Measurements from ENCODE around the gene NDRG4. TPM values are rescaled to one million over a fixed set of nuclear protein-coding genes. Genes with fewer than 3 reads are reported as not detected.

NDRG4 gene
- total and polyA plus RNA-seq, 2 experiments from 2014 or later: 3.4 to 7.1 TPM

DNA sequence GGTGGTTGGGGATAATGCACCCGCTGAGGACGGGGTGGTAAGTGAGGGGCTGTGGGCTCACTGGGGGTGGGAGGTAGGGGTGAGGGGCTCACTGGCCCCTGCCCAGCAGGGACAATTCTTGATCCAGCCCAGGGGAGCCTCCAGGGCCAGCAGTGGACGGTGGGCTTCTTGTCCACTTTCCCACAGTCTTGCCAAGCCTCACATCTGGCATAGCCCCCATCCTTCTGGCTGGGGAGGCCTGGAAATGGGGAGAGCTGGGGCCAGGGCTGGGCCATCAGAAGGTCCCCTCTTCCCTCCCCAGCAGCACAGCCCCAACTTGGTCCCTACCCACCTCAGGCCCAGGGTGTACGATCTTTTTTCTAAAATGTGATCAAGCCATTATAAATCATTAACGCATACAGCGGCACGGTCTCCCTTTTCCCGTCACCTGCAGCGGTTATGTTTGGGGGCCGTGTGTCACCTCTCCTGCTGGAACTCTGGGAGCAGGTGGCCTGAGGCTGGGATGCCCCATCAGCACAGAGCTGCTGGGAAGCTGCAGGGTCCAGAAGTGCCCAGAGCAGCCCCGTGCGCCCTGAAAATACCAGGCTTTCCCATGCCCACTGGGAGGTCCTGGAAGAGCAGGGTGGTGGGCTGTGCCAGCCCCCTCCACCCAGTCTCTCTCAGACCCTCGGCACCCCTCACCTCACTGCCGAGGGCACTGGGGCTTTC lies 8.2 kb downstream of the NDRG4 start:
- in situ Hi-C loops (cut with MboI): no loop called here

DNA sequence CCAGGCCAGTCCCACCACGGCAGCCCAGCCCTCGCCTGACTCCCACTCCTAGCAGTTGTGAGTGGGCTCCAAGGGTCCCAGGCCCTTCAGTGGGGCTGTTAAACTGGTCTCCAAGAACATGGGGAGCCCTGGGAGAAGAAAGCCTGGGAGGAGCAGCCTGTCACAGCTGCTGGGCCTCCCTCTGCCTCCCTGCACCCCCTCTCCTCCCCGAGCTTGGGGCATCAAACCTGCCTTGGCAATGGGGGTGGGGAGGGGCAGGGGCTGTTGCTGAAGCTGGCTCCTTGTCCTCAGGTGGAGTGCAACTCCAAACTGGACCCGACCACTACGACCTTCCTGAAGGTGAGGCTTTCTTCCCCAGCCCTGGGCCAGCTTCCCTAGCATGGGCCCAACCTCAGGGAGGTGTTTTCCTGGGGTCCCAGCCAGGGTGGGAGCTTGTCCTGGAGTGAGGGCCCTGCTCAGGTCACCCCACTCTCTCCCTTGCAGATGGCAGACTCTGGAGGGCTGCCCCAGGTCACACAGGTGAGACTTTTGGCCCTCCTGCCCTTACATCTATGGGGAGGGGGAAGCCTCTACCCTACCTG lies 8.8 kb downstream of the NDRG4 start:
- in situ Hi-C loops (cut with MboI): no loop called here
- Histone ChIP-seq H3K79me2 (ENCODE audit: insufficient read depth) (no peaks in the 10 kb centered on the region), H2AFZ (no peak overlapping the region), H3K36me3 (ENCODE audit: low read depth) (no peaks in the 10 kb centered on the region), H4K20me1 (ENCODE audit: insufficient read depth) (no peaks in the 10 kb centered on the region), H3K27me3 (replicated peaks; ENCODE audit: insufficient read depth) (no peaks in the 10 kb centered on the region), H3K27ac (no peak overlapping the region), H3K9ac (no peak overlapping the region), H3K4me2 (ENCODE audit: unreplicated experiment) (no peak overlapping the region), H3F3A (ENCODE audit: insufficient read depth) (no peaks in the 10 kb centered on the region; the same call in 1 of the 2 replicates), H3K4me3 (no peak overlapping the region), H3K4me1 (ENCODE audit: insufficient read depth) (no peaks in the 10 kb centered on the region), H3K9me2 (ENCODE audit: insufficient read depth) (no peaks in the 10 kb centered on the region), H3K9me3 (ENCODE audit: low read depth) (no peaks in the 10 kb centered on the region)
- DNase-seq: no peak
- WGBS, 2 experiments (ENCODE audit: low coverage in 1 of 2, low lambda C conversion rate in 2 of 2, missing lambda C conversion rate in 2 of 2): 49 to 53% methylated on average over 4 to 5 of the region's 5 CpGs
- no peak for TF ChIP-seq EZH2 (IDR thresholded peaks at IDR 0.05; ENCODE audit: insufficient read depth, poor library complexity, severe bottlenecking)
- TF ChIP-seq EZH2phosphoT487 (IDR thresholded peaks at IDR 0.05; ENCODE audit: insufficient read depth, low read depth): no peak

More for the DNA sequence above, 8.2 kb downstream of the NDRG4 start:
- no peak for TF ChIP-seq EZH2 (IDR thresholded peaks at IDR 0.05; ENCODE audit: insufficient read depth, poor library complexity, severe bottlenecking)
- no peak for TF ChIP-seq EZH2phosphoT487 (IDR thresholded peaks at IDR 0.05; ENCODE audit: insufficient read depth, low read depth)
- no peaks in the 10 kb centered on the region for H4K20me1 ChIP-seq (ENCODE audit: insufficient read depth)
- no peak overlapping the region for H3K4me2 ChIP-seq (ENCODE audit: unreplicated experiment)
- H3K27ac ChIP-seq: no peak overlapping the region
- H3K9me2 ChIP-seq (ENCODE audit: insufficient read depth): no peaks in the 10 kb centered on the region
- 68 to 75% methylated on average over 13 to 14 of the region's 14 CpGs for WGBS, 2 experiments (ENCODE audit: low coverage in 1 of 2, low lambda C conversion rate in 2 of 2, missing lambda C conversion rate in 2 of 2)
- H3K4me1 ChIP-seq (ENCODE audit: insufficient read depth): no peaks in the 10 kb centered on the region
- no peaks in the 10 kb centered on the region; the same call in 1 of the 2 replicates for H3F3A ChIP-seq (ENCODE audit: insufficient read depth)
- H3K27me3 ChIP-seq (replicated peaks; ENCODE audit: insufficient read depth): no peaks in the 10 kb centered on the region
- no peak overlapping the region for H3K9ac ChIP-seq
- no peaks in the 10 kb centered on the region for H3K9me3 ChIP-seq (ENCODE audit: low read depth)
- no peaks in the 10 kb centered on the region for H3K79me2 ChIP-seq (ENCODE audit: insufficient read depth)
- DNase-seq: no peak
- H3K36me3 ChIP-seq (ENCODE audit: low read depth): no peaks in the 10 kb centered on the region
- no peak overlapping the region for H3K4me3 ChIP-seq
- H2AFZ ChIP-seq: no peak overlapping the region

DNA sequence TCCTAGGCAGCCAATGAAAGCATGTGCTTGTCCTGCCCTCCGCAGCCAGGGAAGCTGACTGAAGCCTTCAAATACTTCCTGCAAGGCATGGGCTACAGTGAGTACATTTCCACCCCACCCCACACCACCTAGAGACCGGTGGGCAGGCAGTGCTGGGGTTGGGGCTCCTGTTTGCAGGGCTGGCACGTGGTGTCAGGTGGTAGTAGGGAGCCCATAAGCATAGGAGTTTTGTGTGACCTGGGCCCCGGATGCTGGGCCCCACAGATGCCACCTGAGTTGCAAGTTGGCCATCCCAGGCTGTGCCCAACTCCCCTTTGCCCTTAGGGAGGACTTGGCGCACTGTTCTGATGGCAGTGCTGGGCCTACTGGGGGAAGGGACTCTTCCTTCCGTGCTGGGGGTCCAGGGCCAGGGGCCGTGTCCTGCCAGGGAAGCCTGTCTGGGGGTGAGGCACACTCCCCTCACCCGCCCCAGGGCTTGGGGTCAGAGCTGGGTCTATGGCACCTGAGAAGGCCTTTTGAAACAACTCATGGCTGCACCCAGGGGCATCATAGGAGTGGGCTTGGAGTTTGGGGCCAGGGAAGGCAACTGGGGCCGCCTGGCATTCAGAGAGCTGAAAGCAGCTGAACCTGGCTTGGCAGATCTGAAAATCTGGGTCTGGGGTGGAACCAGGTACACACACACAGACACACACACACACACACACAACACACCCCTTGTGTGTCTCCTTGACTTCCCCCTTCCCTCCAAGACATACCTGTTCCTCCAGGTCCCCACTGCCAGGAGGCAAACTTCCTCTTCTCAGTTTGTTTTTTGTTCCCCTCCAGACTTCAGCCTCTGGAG lies 9.5 kb downstream of the NDRG4 start:
- TF ChIP-seq EZH2phosphoT487 (IDR thresholded peaks at IDR 0.05; ENCODE audit: insufficient read depth, low read depth) (no peak), EZH2 (IDR thresholded peaks at IDR 0.05; ENCODE audit: insufficient read depth, poor library complexity, severe bottlenecking) (no peak)
- H2AFZ ChIP-seq: no peak overlapping the region
- in situ Hi-C loops (cut with MboI): no loop called here

DNA sequence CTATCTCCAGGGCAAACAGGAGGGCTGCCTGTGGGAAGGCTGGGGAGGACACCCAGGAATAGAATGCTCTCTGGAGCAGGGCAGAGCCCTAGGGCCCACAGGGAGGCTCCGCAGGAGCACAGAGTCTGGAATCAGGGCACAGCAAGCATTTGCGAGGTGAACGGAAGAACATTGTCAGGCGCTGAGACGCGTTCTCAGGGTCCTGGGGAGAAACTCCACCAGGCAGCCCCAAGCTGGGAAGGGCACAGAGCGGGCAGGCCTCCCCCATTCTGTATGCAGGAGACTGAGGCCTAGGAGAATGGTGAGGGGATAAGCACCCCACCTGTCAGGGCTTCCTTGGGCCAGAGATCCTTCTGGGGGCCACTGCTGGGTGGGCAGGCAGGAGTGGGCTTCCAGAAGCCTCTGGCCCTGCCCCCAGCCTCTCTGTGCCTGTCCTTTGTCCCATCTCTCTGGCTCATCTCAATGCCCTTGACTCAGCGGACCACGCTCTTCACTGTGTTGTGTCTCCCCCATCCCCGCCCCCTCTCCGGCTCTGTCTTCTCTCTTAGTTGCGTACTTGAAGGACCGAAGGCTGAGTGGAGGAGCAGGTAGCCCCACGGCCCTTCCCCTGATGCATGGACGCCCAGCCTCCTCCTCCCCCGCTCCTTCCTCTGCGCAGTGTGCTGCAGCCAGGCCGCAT lies 10.3 kb downstream of the NDRG4 start:
- H3K9me3 ChIP-seq (ENCODE audit: low read depth): no peaks in the 10 kb centered on the region
- in situ Hi-C loops (cut with MboI): no loop called here
- no peak for DNase-seq

More for the DNA sequence above, 9.5 kb downstream of the NDRG4 start:
- H3K27ac ChIP-seq: no peak overlapping the region
- no peaks in the 10 kb centered on the region for H3K27me3 ChIP-seq (replicated peaks; ENCODE audit: insufficient read depth)
- H3K4me2 ChIP-seq (ENCODE audit: unreplicated experiment): no peak overlapping the region
- H3K9ac ChIP-seq: no peak overlapping the region
- H3K79me2 ChIP-seq (ENCODE audit: insufficient read depth): no peaks in the 10 kb centered on the region
- no peaks in the 10 kb centered on the region; the same call in 1 of the 2 replicates for H3F3A ChIP-seq (ENCODE audit: insufficient read depth)
- peaks cover 4% of the 10 kb centered on the region; the same call in 1 of the 2 replicates for H3K4me1 ChIP-seq (ENCODE audit: insufficient read depth)
- no peak overlapping the region for H3K4me3 ChIP-seq
- H4K20me1 ChIP-seq (ENCODE audit: insufficient read depth): no peaks in the 10 kb centered on the region
- WGBS, 2 experiments (ENCODE audit: low coverage in 1 of 2, low lambda C conversion rate in 2 of 2, missing lambda C conversion rate in 2 of 2): 80 to 83% methylated on average over 9 of the region's 9 CpGs
- no peaks in the 10 kb centered on the region for H3K36me3 ChIP-seq (ENCODE audit: low read depth)
- H3K9me2 ChIP-seq (ENCODE audit: insufficient read depth): no peaks in the 10 kb centered on the region
- no peaks in the 10 kb centered on the region for H3K9me3 ChIP-seq (ENCODE audit: low read depth)
- no peak for DNase-seq

More for the DNA sequence above, 10.3 kb downstream of the NDRG4 start:
- Histone ChIP-seq H3K36me3 (ENCODE audit: low read depth) (no peaks in the 10 kb centered on the region), H2AFZ (no peak overlapping the region), H3K79me2 (ENCODE audit: insufficient read depth) (no peaks in the 10 kb centered on the region), H3K9me2 (ENCODE audit: insufficient read depth) (no peaks in the 10 kb centered on the region), H3K27ac (no peak overlapping the region), H3K27me3 (replicated peaks; ENCODE audit: insufficient read depth) (no peaks in the 10 kb centered on the region), H4K20me1 (ENCODE audit: insufficient read depth) (no peaks in the 10 kb centered on the region), H3K4me3 (no peak overlapping the region), H3K4me2 (ENCODE audit: unreplicated experiment) (no peak overlapping the region), H3K4me1 (ENCODE audit: insufficient read depth) (peaks cover 4% of the 10 kb centered on the region; the same call in 1 of the 2 replicates), H3K9ac (no peak overlapping the region), H3F3A (ENCODE audit: insufficient read depth) (no peaks in the 10 kb centered on the region; the same call in 1 of the 2 replicates)
- 93 to 94% methylated on average over 18 of the region's 18 CpGs for WGBS, 2 experiments (ENCODE audit: low coverage in 1 of 2, low lambda C conversion rate in 2 of 2, missing lambda C conversion rate in 2 of 2)
- TF ChIP-seq EZH2 (IDR thresholded peaks at IDR 0.05; ENCODE audit: insufficient read depth, poor library complexity, severe bottlenecking): no peak
- no peak for TF ChIP-seq EZH2phosphoT487 (IDR thresholded peaks at IDR 0.05; ENCODE audit: insufficient read depth, low read depth)

All from GM23248 (cell line).